Smooth muscle cell (in vitro differentiated cells): ENCODE data around the gene CHST9. TPM values are rescaled to one million over a fixed set of nuclear protein-coding genes. Genes with fewer than 3 reads are reported as not detected.

ENCODE experiments used
- DNase-seq: peaks from one replicate; lab custom pipeline; 2025; ENCODE audit not compliant: unreplicated experiment; lab: John Stamatoyannopoulos, UW
- H2AFZ ChIP-seq: fragments of 200-600 bp; sonication (generic); 2 replicates; pipeline ENCODE4 v1.6.0; 2016; ENCODE audit warnings: antibody characterized with exemption, low read depth, mild to moderate bottlenecking
- H3F3A ChIP-seq: fragments of 200-600 bp; sonication (generic); 2 replicates; pipeline ENCODE4 v1.6.0; 2017; ENCODE audit warnings: antibody characterized with exemption, low read depth
- H3K27ac ChIP-seq: fragments of 200-600 bp; sonication (generic); 2 replicates; pipeline ENCODE4 v1.5.1; 2016; ENCODE audit warnings: low read depth, mild to moderate bottlenecking
- H3K27me3 ChIP-seq: fragments of 200-600 bp; sonication (generic); 2 replicates; pipeline ENCODE4 v1.6.1; 2016; ENCODE audit warnings: low read depth, mild to moderate bottlenecking
- H3K36me3 ChIP-seq: fragments of 200-600 bp; sonication (generic); 2 replicates; pipeline ENCODE4 v1.5.1; 2016; ENCODE audit warnings: low read depth
- H3K4me1 ChIP-seq: fragments of 200-600 bp; sonication (generic); 2 replicates; pipeline ENCODE4 v1.5.1; 2016; ENCODE audit warnings: low read depth
- H3K4me2 ChIP-seq: fragments of 200-600 bp; sonication (generic); 2 replicates; pipeline ENCODE4 v1.6.0; 2016; ENCODE audit warnings: mild to moderate bottlenecking
- H3K4me3 ChIP-seq: fragments of 200-600 bp; sonication (generic); 2 replicates; pipeline ENCODE4 v1.5.1; 2016; ENCODE audit warnings: mild to moderate bottlenecking
- H3K79me2 ChIP-seq: fragments of 200-600 bp; sonication (generic); 2 replicates; pipeline ENCODE4 v1.6.0; 2016; ENCODE audit warnings: low read depth, mild to moderate bottlenecking
- H3K9ac ChIP-seq: fragments of 200-600 bp; sonication (generic); 2 replicates; pipeline ENCODE4 v1.6.0; 2016; ENCODE audit warnings: low read depth
- H3K9me3 ChIP-seq: fragments of 200-600 bp; sonication (generic); replicated peaks from 2 replicates; pipeline ENCODE4 v1.5.1; 2016; ENCODE audit warnings: low read depth
- H4K20me1 ChIP-seq: fragments of 200-600 bp; sonication (generic); 2 replicates; pipeline ENCODE4 v1.6.0; 2016; ENCODE audit warnings: low read depth
- CTCF ChIP-seq: fragments of 200-600 bp; sonication (generic); IDR thresholded peaks from 2 replicates; pipeline ENCODE4 v1.5.1; 2017; ENCODE audit warnings: borderline replicate concordance, mild to moderate bottlenecking, antibody characterized with exemption; ENCODE audit not compliant: insufficient read depth, poor library complexity, severe bottlenecking
- WGBS: methylation state at CpG from one replicate; pipeline ENCODE4 v1.1.7; 2016; ENCODE audit warnings: low lambda C conversion rate; 5-methylcytosine and 5-hydroxymethylcytosine counted together
- polyA plus RNA-seq: library from polyadenylated mRNA; unstranded; fragments of >200 nt; fragmentation: Nextera tagmentation; extraction: Ambion mirVana; gene quantifications from 2 replicates; pipeline ENCODE4 v1.2.1, GENCODE V29; 2016
- total RNA-seq: library from RNA; depleted of rRNA; stranded (reverse); fragments of >200 nt; gene quantifications from 2 replicates; pipeline ENCODE4 v1.2.3, GENCODE V29; 2014

The CHST9 gene
- total and polyA plus RNA-seq, 2 experiments from 2014 or later = not detected

- Histone ChIP-seq H2AFZ (no peak overlapping the region), H4K20me1 (no peaks in the 10 kb centered on the region), H3F3A (no peaks in the 10 kb centered on the region), H3K4me2 (no peak overlapping the region), H3K36me3 (no peaks in the 10 kb centered on the region), H3K4me1 (no peaks in the 10 kb centered on the region), H3K79me2 (no peaks in the 10 kb centered on the region), H3K27ac (no peak overlapping the region), H3K4me3 (no peak overlapping the region), H3K27me3 (no peaks in the 10 kb centered on the region), H3K9ac (no peak overlapping the region), H3K9me3 (no peaks in the 10 kb centered on the region)
- 41% methylated on average over 3 of the region's 3 CpGs for WGBS
- no peak for TF ChIP-seq CTCF
- no peak for DNase-seq
Observed at GRCh38 chr18:26925313-26925712, 259.8 kb downstream of the CHST9 start.

- H3K79me2 ChIP-seq = no peaks in the 10 kb centered on the region
- no peak overlapping the region for H2AFZ ChIP-seq
- H3F3A ChIP-seq = no peaks in the 10 kb centered on the region
- H3K27me3 ChIP-seq = no peaks in the 10 kb centered on the region
- H3K4me3 ChIP-seq = no peak overlapping the region
- H3K36me3 ChIP-seq = no peaks in the 10 kb centered on the region
- no peak overlapping the region for H3K9ac ChIP-seq
- no peak overlapping the region for H3K4me2 ChIP-seq
- no peaks in the 10 kb centered on the region for H4K20me1 ChIP-seq
- TF ChIP-seq CTCF = no peak
- H3K27ac ChIP-seq = no peak overlapping the region
- H3K9me3 ChIP-seq = no peaks in the 10 kb centered on the region
- no peak for DNase-seq
- H3K4me1 ChIP-seq = no peaks in the 10 kb centered on the region
Observed at GRCh38 chr18:26922313-26922712, 262.8 kb downstream of the CHST9 start.

GRCh38 chr18:26920644-26921043 lies 264.5 kb downstream of the CHST9 start:
- Histone ChIP-seq H4K20me1 (no peaks in the 10 kb centered on the region), H3K9me3 (no peaks in the 10 kb centered on the region), H3K4me3 (no peak overlapping the region), H3K27ac (no peak overlapping the region), H3K27me3 (no peaks in the 10 kb centered on the region), H2AFZ (no peak overlapping the region), H3K36me3 (no peaks in the 10 kb centered on the region), H3F3A (no peaks in the 10 kb centered on the region), H3K79me2 (no peaks in the 10 kb centered on the region), H3K4me2 (no peak overlapping the region), H3K4me1 (no peaks in the 10 kb centered on the region), H3K9ac (no peak overlapping the region)
- 77% methylated on average over 4 of the region's 4 CpGs for WGBS
- no peak for DNase-seq
- no peak for TF ChIP-seq CTCF

- no peaks in the 10 kb centered on the region for H3K4me1 ChIP-seq
- no peak overlapping the region for H3K4me2 ChIP-seq
- H3K27ac ChIP-seq = no peak overlapping the region
- H2AFZ ChIP-seq = no peak overlapping the region
- no peak for TF ChIP-seq CTCF
- H3K4me3 ChIP-seq = no peak overlapping the region
- WGBS = 42% methylated on average over 1 of the region's 1 CpG
- no peaks in the 10 kb centered on the region for H3K27me3 ChIP-seq
- no peaks in the 10 kb centered on the region for H3K9me3 ChIP-seq
- DNase-seq = no peak
- H4K20me1 ChIP-seq = no peaks in the 10 kb centered on the region
- no peaks in the 10 kb centered on the region for H3K36me3 ChIP-seq
- no peaks in the 10 kb centered on the region for H3F3A ChIP-seq
- H3K79me2 ChIP-seq = no peaks in the 10 kb centered on the region
- no peak overlapping the region for H3K9ac ChIP-seq
Observed at GRCh38 chr18:26919627-26920026, 265.5 kb downstream of the CHST9 start.
